AG04449 (cell line): ENCODE data around the gene SLC5A6.

Experiments
- CTCF ChIA-PET: fragments of 350-600 bp; formaldehyde crosslinking; extraction: SDS; loops from one replicate; lab custom pipeline; 2021; ENCODE audit warnings: antibody characterized with exemption; lab: Yijun Ruan, JAX
- POLR2A ChIA-PET: fragments of 400-600, 350-600 bp; formaldehyde crosslinking; extraction: SDS; loops from one replicate; lab custom pipeline; 2020; ENCODE audit warnings: antibody characterized with exemption, inconsistent platforms; lab: Yijun Ruan, JAX
- DNase-seq: peaks from one replicate; pipeline ENCODE4 v3.0.0-alpha.2; 2010; ENCODE audit warnings: low read depth, low spot score
- H3K4me3 ChIP-seq: 2 replicates; pipeline ENCODE4 v1.5.1; 2011; ENCODE audit warnings: low read depth, mild to moderate bottlenecking, control low read depth, low read length
- TF ChIP-seq, protein P1 (sequence below): IDR thresholded peaks from one replicate; pipeline ENCODE4 v1.5.1; 2011; ENCODE audit warnings: mild to moderate bottlenecking, moderate library complexity, low read length, control low read depth, inconsistent platforms; ENCODE audit not compliant: insufficient read depth; ENCODE audit errors: missing control alignments

SLC5A6 gene

DNA sequence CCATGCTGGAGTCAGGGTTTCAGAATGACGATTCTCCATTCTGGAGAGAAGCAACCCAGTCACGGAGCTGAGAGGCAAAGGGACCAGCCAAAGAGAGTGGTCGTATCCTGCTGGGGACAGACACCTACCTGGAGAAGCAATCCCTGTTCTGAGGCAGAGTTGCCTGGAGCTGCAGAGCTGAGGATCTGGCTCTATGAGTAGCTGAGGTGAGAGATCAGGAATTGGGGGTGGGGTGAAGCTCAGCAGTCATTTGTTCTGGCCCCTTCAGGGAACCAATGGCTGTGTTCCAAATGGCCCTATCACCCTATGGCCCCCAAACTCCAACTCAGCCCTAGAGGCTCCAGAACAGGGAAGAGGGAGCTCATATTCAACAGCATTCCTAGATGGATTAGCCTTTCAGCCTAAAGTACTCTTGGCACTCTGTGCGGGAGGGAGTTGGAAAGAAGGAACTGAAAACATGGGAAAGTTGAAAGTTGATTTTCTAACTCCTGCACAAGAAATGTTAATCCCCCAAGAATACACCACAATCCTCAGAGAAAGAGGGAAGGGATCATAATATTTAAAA is 3.5 kb downstream of the SLC5A6 start:
- TF ChIP-seq, protein P1, sequence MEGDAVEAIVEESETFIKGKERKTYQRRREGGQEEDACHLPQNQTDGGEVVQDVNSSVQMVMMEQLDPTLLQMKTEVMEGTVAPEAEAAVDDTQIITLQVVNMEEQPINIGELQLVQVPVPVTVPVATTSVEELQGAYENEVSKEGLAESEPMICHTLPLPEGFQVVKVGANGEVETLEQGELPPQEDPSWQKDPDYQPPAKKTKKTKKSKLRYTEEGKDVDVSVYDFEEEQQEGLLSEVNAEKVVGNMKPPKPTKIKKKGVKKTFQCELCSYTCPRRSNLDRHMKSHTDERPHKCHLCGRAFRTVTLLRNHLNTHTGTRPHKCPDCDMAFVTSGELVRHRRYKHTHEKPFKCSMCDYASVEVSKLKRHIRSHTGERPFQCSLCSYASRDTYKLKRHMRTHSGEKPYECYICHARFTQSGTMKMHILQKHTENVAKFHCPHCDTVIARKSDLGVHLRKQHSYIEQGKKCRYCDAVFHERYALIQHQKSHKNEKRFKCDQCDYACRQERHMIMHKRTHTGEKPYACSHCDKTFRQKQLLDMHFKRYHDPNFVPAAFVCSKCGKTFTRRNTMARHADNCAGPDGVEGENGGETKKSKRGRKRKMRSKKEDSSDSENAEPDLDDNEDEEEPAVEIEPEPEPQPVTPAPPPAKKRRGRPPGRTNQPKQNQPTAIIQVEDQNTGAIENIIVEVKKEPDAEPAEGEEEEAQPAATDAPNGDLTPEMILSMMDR: no peak
- POLR2A ChIA-PET: interaction anchor here (1.0 kb wide), 1 partner anchor 14 kb away, joined by 3 read pairs; no protein-coding TSS in a partner anchor
- no peak overlapping the region for H3K4me3 ChIP-seq
- CTCF ChIA-PET: no interaction called here
- DNase-seq: no peak

- no peak overlapping the region for H3K4me3 ChIP-seq
- TF ChIP-seq, protein P1: no peak
- DNase-seq: no peak
- CTCF ChIA-PET: interaction anchor here (1.3 kb wide), 1 partner anchor 15 kb away, joined by 4 read pairs; no protein-coding TSS in a partner anchor
- POLR2A ChIA-PET: no interaction called here
These were observed 5.7 kb downstream of the SLC5A6 start for GRCh38 chr2:27206346-27206745.

DNA sequence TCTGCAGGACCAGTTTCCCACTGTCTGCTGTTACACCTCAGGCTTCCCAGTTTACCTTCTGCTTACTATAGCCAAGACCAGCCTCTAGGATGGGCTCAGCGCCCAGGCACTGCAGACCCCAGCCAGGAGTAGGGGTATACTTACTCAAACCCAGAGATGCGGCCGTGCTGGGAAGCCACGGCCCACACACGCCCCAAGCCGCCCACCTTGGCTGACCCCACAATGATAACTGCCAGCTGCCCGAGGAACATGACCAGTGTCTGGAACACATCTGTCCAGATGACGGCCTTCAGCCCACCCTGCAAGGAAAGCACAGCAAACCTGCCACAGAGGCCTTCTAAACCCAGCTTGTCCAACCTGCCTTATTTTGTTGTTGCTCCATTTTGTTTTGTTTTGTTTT is 6.9 kb downstream of the SLC5A6 start:
- H3K4me3 ChIP-seq: no peak overlapping the region
- POLR2A ChIA-PET: no interaction called here
- CTCF ChIA-PET: interaction anchor here (1.3 kb wide), 1 partner anchor 14 kb away, joined by 4 read pairs; no protein-coding TSS in a partner anchor
- TF ChIP-seq, protein P1: no peak
- DNase-seq: no peak

- DNase-seq: no peak
- CTCF ChIA-PET: interaction anchor here (0.9 to 1.2 kb wide), 2 partner anchors 13 to 95 kb away, joined by 3 read pairs; no protein-coding TSS in a partner anchor
- H3K4me3 ChIP-seq: no peak overlapping the region
- TF ChIP-seq, protein P1: no peak
- POLR2A ChIA-PET: no interaction called here
These were observed 7.5 kb downstream of the SLC5A6 start for GRCh38 chr2:27204566-27204965.

DNA sequence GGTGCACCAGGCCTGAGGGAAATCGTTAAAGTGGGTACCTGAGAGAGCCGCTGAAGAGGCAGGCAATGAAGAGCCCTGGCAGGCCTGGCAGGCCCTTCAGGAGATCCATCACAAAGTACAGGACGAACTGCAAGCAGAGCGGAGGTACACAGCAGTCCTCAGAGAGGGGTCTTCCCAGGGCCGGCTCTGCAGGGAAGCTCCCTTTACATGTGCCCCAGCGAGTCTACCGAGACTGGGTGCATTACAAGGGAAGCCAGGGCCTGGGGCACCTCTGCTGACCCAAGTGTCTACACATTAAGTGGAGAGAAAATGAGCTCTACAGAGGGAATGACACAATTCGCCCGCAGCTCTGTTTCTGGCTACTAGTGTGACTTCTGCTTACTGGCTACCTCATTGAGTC is 8.3 kb downstream of the SLC5A6 start:
- TF ChIP-seq, protein P1: no peak
- ChIA-PET POLR2A (no interaction called here), CTCF (interaction anchor here (0.9 to 3.3 kb wide), 5 partner anchors 12 to 104 kb away, joined by 3 to 20 read pairs (median 3); no protein-coding TSS in a partner anchor)
- no peak overlapping the region for H3K4me3 ChIP-seq
- no peak for DNase-seq

DNA sequence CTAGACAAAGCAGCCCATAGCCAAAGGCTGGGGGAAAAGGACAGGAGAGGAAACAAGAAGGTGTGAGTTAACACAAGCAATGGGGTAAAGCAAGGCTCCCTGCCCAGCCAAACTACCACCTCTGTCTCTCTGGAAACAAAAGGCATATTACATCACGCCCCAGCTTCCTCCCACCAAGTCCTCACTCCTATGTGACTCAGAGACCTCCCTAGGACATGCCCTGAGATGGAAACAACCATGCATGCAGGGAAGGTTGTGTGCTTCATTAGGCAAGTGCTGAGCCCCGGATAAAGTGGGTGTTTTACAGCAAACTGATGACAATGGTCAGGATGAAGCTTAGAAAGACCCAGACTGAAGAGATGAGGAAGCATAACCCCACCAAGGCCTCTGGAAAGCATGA is 9.2 kb downstream of the SLC5A6 start:
- TF ChIP-seq, protein P1: no peak
- H3K4me3 ChIP-seq: no peak overlapping the region
- CTCF ChIA-PET: interaction anchor here (1.2 to 3.3 kb wide), 2 partner anchors 11 to 13 kb away, joined by 3 to 20 read pairs; no protein-coding TSS in a partner anchor
- POLR2A ChIA-PET: no interaction called here
- DNase-seq: no peak
